CD14-positive monocyte (primary cell): ENCODE data around the gene ZNF846. TPM values are rescaled to one million over a fixed set of nuclear protein-coding genes. Genes with fewer than 3 reads are reported as not detected.

ENCODE experiments used
- DNase-seq, 3 donors: peaks; one replicate each; pipeline ENCODE4 v3.0.0-alpha.2; 2011 to 2022
- H2AFZ ChIP-seq: 2 replicates; pipeline ENCODE4 v1.6.0; 2012; ENCODE audit warnings: mild to moderate bottlenecking, low read depth, low read length, inconsistent platforms; ENCODE audit not compliant: insufficient read depth, poor library complexity, severe bottlenecking
- H3K27ac ChIP-seq, 2 donors: 1 replicate in 1 of 2; 2 replicates in 1 of 2; pipeline ENCODE4 v1.5.1; 2012 to 2013; ENCODE audit warnings: low read length in 2 of 2, control low read depth in 1 of 2, inconsistent platforms in 1 of 2, low read depth in 1 of 2, mild to moderate bottlenecking in 1 of 2
- H3K27me3 ChIP-seq, 2 donors: one replicate each; pipeline versions ENCODE4 v1.6.0 to v1.6.1; 2011 to 2013; ENCODE audit warnings: low read length in 2 of 2; ENCODE audit not compliant: control insufficient read depth in 2 of 2, insufficient read depth in 2 of 2
- H3K36me3 ChIP-seq, 2 donors: replicated peaks in 1 of 2; 1 replicate in 1 of 2; 2 replicates in 1 of 2; pipeline versions ENCODE4 v1.5.1 to v1.6.1; 2012 to 2013; ENCODE audit warnings: low read length in 2 of 2, control low read depth in 1 of 2, inconsistent platforms in 1 of 2, mild to moderate bottlenecking in 1 of 2; ENCODE audit not compliant: insufficient read depth in 2 of 2, control insufficient read depth in 1 of 2
- H3K4me1 ChIP-seq, 2 donors: 1 replicate in 1 of 2; 2 replicates in 1 of 2; pipeline versions ENCODE4 v1.5.1 to v1.6.1; 2012 to 2013; ENCODE audit warnings: low read length in 2 of 2, control low read depth in 1 of 2, inconsistent platforms in 1 of 2, mild to moderate bottlenecking in 1 of 2, moderate library complexity in 1 of 2; ENCODE audit not compliant: insufficient read depth in 2 of 2, control insufficient read depth in 1 of 2
- H3K4me2 ChIP-seq: replicated peaks from 2 replicates; pipeline ENCODE3; 2012; ENCODE audit warnings: low read length, moderate library complexity, mild to moderate bottlenecking; ENCODE audit not compliant: poor library complexity, severe bottlenecking; ENCODE audit errors: extremely low read depth
- H3K4me3 ChIP-seq, 3 experiments: fragments of 200-600 bp in 1 of 3; sonication (generic) in 1 of 3; replicated peaks in 1 of 3; 1 replicate in 2 of 3; 2 replicates in 1 of 3; pipeline ENCODE4 v1.5.1; 2011 to 2013; ENCODE audit warnings: low read length in 3 of 3, mild to moderate bottlenecking in 3 of 3, control low read depth in 2 of 3, low read depth in 2 of 3, inconsistent platforms in 1 of 3, moderate library complexity in 1 of 3
- H3K79me2 ChIP-seq: 2 replicates; pipeline ENCODE4 v1.6.0; 2012; ENCODE audit warnings: mild to moderate bottlenecking, control low read depth, inconsistent platforms, low read length, moderate library complexity; ENCODE audit not compliant: insufficient read depth
- H3K9ac ChIP-seq: 2 replicates; pipeline ENCODE4 v1.6.0; 2017; ENCODE audit warnings: low read length, mild to moderate bottlenecking; ENCODE audit not compliant: insufficient read depth, poor library complexity, severe bottlenecking
- H3K9me3 ChIP-seq, 2 donors: replicated peaks in 1 of 2; 1 replicate in 1 of 2; 2 replicates in 1 of 2; pipeline versions ENCODE4 v1.5.1 to v1.6.1; 2012 to 2013; ENCODE audit warnings: low read length in 2 of 2, control low read depth in 1 of 2; ENCODE audit not compliant: control insufficient read depth in 1 of 2, insufficient read depth in 1 of 2
- H4K20me1 ChIP-seq: 2 replicates; pipeline ENCODE4 v1.6.0; 2012; ENCODE audit warnings: mild to moderate bottlenecking, low read length, control low read depth, moderate library complexity; ENCODE audit not compliant: insufficient read depth
- H3K27ac Mint-ChIP-seq, 7 donors: one replicate each; pipeline ENCODE4 v1.8.0; 2020; ENCODE audit warnings: mild to moderate bottlenecking in 7 of 7, mixed read lengths in 7 of 7, moderate library complexity in 6 of 7, inconsistent platforms in 2 of 7
- H3K27me3 Mint-ChIP-seq, 3 donors: one replicate each; pipeline ENCODE4 v1.8.0; 2021 to 2022; ENCODE audit warnings: low read depth in 3 of 3, mild to moderate bottlenecking in 3 of 3, mixed read lengths in 3 of 3, moderate library complexity in 3 of 3, inconsistent platforms in 1 of 3
- H3K36me3 Mint-ChIP-seq, 2 donors: one replicate each; pipeline ENCODE4 v1.8.0; 2020; ENCODE audit warnings: mixed read lengths in 2 of 2, inconsistent platforms in 1 of 2, mild to moderate bottlenecking in 1 of 2
- H3K4me1 Mint-ChIP-seq: one replicate; pipeline ENCODE4 v1.8.0; 2020; ENCODE audit warnings: mild to moderate bottlenecking, mixed read lengths
- H3K4me3 Mint-ChIP-seq, 2 donors: one replicate each; pipeline ENCODE4 v1.8.0; 2020; ENCODE audit warnings: mild to moderate bottlenecking in 2 of 2, mixed read lengths in 2 of 2, moderate library complexity in 1 of 2
- H3K9me3 Mint-ChIP-seq, 7 donors: one replicate each; pipeline ENCODE4 v1.8.0; 2020 to 2022; ENCODE audit warnings: mixed read lengths in 7 of 7, mild to moderate bottlenecking in 6 of 7, moderate library complexity in 6 of 7, inconsistent platforms in 2 of 7
- WGBS: methylation state at CpG from one replicate; pipeline ENCODE4 v1.1.5; 2013; ENCODE audit warnings: missing lambda C conversion rate; ENCODE audit not compliant: insufficient coverage; 5-methylcytosine and 5-hydroxymethylcytosine counted together
- intact Hi-C, 2 donors: fragments of 100-400 bp; cut with micrococcal nuclease; formaldehyde crosslinking; loops; one replicate each; pipeline versions ENCODE4 v1.15.0 to v1.15.1; 2023
- polyA plus RNA-seq, 3 donors: library from polyadenylated mRNA; depleted of rRNA in 1 of 3; unstranded in 2 of 3; stranded (reverse) in 1 of 3; fragments of 300-500 nt in 2 of 3; fragments of >200 nt in 1 of 3; fragmentation: Illumina TruSeq in 2 of 3; gene quantifications; 1 replicate in 2 of 3; 2 replicates in 1 of 3; pipeline ENCODE4 v1.2.3, GENCODE V29; 2012 to 2021
- TF ChIP-seq, protein P1 (sequence below): fragments of 200-600 bp; IDR thresholded peaks from one replicate; pipeline ENCODE4 v1.8.0; 2022; ENCODE audit warnings: antibody characterized with exemption, mild to moderate bottlenecking

Gene ZNF846
- polyA plus RNA-seq, 3 donors = 2.5 to 6.9 (median 6.5) TPM

DNA sequence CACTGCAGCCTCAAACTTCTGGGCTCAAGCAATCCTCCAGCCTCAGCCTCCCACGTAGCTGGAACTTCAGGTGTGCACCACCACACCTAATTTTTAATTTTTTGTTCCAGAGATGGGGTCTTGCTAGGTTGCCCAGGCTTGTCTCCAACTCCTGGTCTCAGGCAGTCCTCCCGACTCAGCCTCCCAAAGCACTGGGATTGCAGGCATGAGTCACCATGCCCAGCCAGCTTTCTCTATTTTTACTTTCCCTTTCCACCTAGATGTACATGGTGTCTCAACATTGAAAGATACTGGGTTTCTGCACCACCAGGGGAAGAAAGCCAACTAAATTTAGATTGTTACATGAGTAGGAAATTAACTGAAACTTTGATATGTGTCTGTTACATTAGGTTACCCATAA lies 13.8 kb upstream of the ZNF846 start:
- no peak for DNase-seq
- TF ChIP-seq, protein P1, sequence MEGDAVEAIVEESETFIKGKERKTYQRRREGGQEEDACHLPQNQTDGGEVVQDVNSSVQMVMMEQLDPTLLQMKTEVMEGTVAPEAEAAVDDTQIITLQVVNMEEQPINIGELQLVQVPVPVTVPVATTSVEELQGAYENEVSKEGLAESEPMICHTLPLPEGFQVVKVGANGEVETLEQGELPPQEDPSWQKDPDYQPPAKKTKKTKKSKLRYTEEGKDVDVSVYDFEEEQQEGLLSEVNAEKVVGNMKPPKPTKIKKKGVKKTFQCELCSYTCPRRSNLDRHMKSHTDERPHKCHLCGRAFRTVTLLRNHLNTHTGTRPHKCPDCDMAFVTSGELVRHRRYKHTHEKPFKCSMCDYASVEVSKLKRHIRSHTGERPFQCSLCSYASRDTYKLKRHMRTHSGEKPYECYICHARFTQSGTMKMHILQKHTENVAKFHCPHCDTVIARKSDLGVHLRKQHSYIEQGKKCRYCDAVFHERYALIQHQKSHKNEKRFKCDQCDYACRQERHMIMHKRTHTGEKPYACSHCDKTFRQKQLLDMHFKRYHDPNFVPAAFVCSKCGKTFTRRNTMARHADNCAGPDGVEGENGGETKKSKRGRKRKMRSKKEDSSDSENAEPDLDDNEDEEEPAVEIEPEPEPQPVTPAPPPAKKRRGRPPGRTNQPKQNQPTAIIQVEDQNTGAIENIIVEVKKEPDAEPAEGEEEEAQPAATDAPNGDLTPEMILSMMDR = no peak
- Histone ChIP-seq H3K27me3 (no peaks in the 10 kb centered on the region), H3K9ac (no peak overlapping the region), H2AFZ (no peak overlapping the region), H3K4me3 (no peak overlapping the region), H4K20me1 (no peaks in the 10 kb centered on the region), H3K9me3 (peaks cover 4 to 7% of the 10 kb centered on the region in 2 donors), H3K36me3 (no peaks in the 10 kb centered on the region), H3K4me2 (no peak overlapping the region), H3K27ac (no peak overlapping the region), H3K4me1 (peaks cover 9 to 15% of the 10 kb centered on the region in 2 donors), H3K79me2 (peaks cover 6% of the 10 kb centered on the region)
- H3K9me3 Mint-ChIP-seq = peaks cover 3 to 15% (median 12%) of the 10 kb centered on the region in 7 donors
- H3K36me3 Mint-ChIP-seq = no peaks in the 10 kb centered on the region
- H3K4me1 Mint-ChIP-seq = peaks cover 19% of the 10 kb centered on the region
- H3K4me3 Mint-ChIP-seq = no peak overlapping the region
- peak overlapping the region in 1 of 7 donors; percentile 7 for H3K27ac Mint-ChIP-seq
- peaks cover 0 to 1% (median 0%) of the 10 kb centered on the region in 3 donors for H3K27me3 Mint-ChIP-seq
- intact Hi-C loops = no loop called here
- WGBS = 100% methylated on average over 1 of the region's 2 CpGs

DNA sequence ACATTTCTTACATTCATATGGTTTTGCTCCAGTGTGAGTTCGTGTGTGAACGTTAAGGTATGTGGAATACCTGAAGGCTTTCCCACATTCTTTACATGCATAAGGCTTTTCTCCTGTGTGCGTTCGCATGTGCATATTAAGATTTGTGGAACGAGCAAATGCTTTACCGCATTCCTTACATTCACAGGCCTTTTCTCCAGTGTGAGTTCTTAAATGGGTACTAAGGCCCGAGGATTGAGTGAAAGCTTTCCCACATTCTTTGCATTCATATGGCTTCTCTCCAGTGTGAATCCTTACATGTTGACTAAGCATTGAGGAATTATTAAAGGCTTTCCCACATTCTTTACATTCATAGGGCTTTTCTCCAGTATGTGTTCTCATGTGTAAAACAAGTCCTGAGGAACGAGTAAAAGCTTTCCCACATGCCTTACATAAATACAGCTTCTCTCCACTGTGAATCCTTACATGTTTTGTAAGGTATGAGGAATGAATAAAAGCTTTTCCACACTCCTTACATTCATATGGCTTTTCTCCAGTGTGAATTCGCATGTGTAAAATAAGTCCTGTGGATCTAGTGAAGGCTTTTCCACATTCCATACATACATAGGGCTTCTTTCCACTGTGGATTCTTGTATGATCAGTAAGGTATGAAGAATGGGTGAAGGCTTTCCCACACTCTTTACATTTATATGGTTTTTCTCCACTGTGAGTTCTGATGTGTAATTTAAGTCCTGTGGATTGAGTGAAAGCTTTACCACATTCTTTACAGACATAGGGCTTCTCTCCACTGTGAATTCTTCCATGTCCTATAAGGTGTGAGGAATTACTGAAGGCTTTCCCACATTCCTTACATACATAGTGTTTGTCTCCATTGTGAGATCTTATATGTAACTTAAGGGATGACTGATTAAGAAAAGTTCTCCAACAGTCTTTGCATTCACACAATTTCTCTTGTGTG lies 10.7 kb downstream of the ZNF846 start:
- peaks cover 31 to 85% (median 77%) of the 10 kb centered on the region in 7 donors for H3K9me3 Mint-ChIP-seq
- 100% methylated on average over 1 of the region's 9 CpGs for WGBS
- Histone ChIP-seq H3K27ac (no peak overlapping the region), H3K4me3 (peak overlapping the region in 1 of 3 experiments; percentile 46), H3K9ac (no peak overlapping the region), H3K27me3 (no peaks in the 10 kb centered on the region), H3K9me3 (peaks cover 66 to 88% of the 10 kb centered on the region in 2 donors), H3K36me3 (peaks cover 11 to 62% of the 10 kb centered on the region in 2 donors), H2AFZ (no peak overlapping the region), H4K20me1 (no peaks in the 10 kb centered on the region), H3K4me1 (no peaks in the 10 kb centered on the region), H3K4me2 (no peak overlapping the region), H3K79me2 (no peaks in the 10 kb centered on the region)
- H3K27me3 Mint-ChIP-seq = peaks cover 0 to 2% (median 0%) of the 10 kb centered on the region in 3 donors
- H3K36me3 Mint-ChIP-seq = peaks cover 26 to 40% of the 10 kb centered on the region in 2 donors
- H3K4me1 Mint-ChIP-seq = no peaks in the 10 kb centered on the region
- H3K27ac Mint-ChIP-seq = no peak overlapping the region
- intact Hi-C loops = no loop called here
- H3K4me3 Mint-ChIP-seq = no peak overlapping the region
- no peak for DNase-seq
- TF ChIP-seq, protein P1 = no peak
